CD4-positive, alpha-beta T cell (primary cell): ENCODE data around the gene GIGYF1. TPM values are rescaled to one million over a fixed set of nuclear protein-coding genes. Genes with fewer than 3 reads are reported as not detected.

Experiments used
- ATAC-seq: fragments of 200-7000 bp; cut with Tn5 transposase; one replicate; pipeline ENCODE4 v1.10.0; 2022; ENCODE audit warnings: mild to moderate bottlenecking; ENCODE audit not compliant: poor library complexity
- CTCF ChIA-PET: fragments of 350-600 bp; sonication (Branson Sonifier 250); formaldehyde crosslinking; loops from one replicate; lab custom pipeline; 2021; ENCODE audit warnings: antibody characterized with exemption, inconsistent platforms; lab: Charles Lee
- POLR2A ChIA-PET: fragments of 350-600 bp; sonication (Branson Sonifier 250); formaldehyde crosslinking; loops from one replicate; lab custom pipeline; 2021; ENCODE audit warnings: antibody characterized with exemption, inconsistent platforms; lab: Charles Lee
- DNase-seq, 14 experiments: peaks; one replicate each; pipeline ENCODE4 v3.0.0-alpha.2; 2013 to 2020; ENCODE audit warnings: mixed read lengths in 2 of 14
- H3K27ac ChIP-seq, 2 donors: one replicate each; pipeline versions ENCODE4 v1.5.1 to v1.7.0; 2013; ENCODE audit warnings: low read length in 2 of 2, low read depth in 1 of 2, mild to moderate bottlenecking in 1 of 2
- H3K27me3 ChIP-seq, 2 experiments: 1 replicate in 1 of 2; 2 replicates in 1 of 2; pipeline versions ENCODE4 v1.6.1 to v1.7.0; 2013; ENCODE audit warnings: low read length in 2 of 2, control low read depth in 1 of 2, mild to moderate bottlenecking in 1 of 2, moderate library complexity in 1 of 2; ENCODE audit not compliant: insufficient read depth in 2 of 2, control insufficient read depth in 1 of 2
- H3K36me3 ChIP-seq: one replicate; pipeline ENCODE4 v1.6.1; 2013; ENCODE audit warnings: low read length, control low read depth; ENCODE audit not compliant: insufficient read depth
- H3K4me1 ChIP-seq: one replicate; pipeline ENCODE4 v1.6.1; 2013; ENCODE audit warnings: low read length, control low read depth; ENCODE audit not compliant: insufficient read depth
- H3K4me3 ChIP-seq: one replicate; pipeline ENCODE4 v1.5.1; 2013; ENCODE audit warnings: mild to moderate bottlenecking, low read length, moderate library complexity
- H3K9me3 ChIP-seq, 2 experiments: 1 replicate in 1 of 2; 2 replicates in 1 of 2; pipeline versions ENCODE4 v1.6.1 to v1.7.0; 2013; ENCODE audit warnings: low read length in 2 of 2, mild to moderate bottlenecking in 2 of 2, control low read depth in 1 of 2, moderate library complexity in 1 of 2; ENCODE audit not compliant: control insufficient read depth in 1 of 2, insufficient read depth in 1 of 2
- H3K27ac Mint-ChIP-seq: one replicate; pipeline ENCODE4 v1.8.0; 2020; ENCODE audit warnings: mixed read lengths
- H3K27me3 Mint-ChIP-seq: one replicate; pipeline ENCODE4 v1.8.0; 2021; ENCODE audit warnings: mixed read lengths
- H3K36me3 Mint-ChIP-seq: one replicate; pipeline ENCODE4 v1.8.0; 2021; ENCODE audit warnings: low read depth, mixed read lengths
- H3K4me1 Mint-ChIP-seq: one replicate; pipeline ENCODE4 v1.8.0; 2021; ENCODE audit warnings: low read depth, mixed read lengths
- H3K4me3 Mint-ChIP-seq: one replicate; pipeline ENCODE4 v1.8.0; 2020; ENCODE audit warnings: mild to moderate bottlenecking, mixed read lengths
- H3K9me3 Mint-ChIP-seq: one replicate; pipeline ENCODE4 v1.8.0; 2020; ENCODE audit warnings: mixed read lengths
- CTCF ChIP-seq: fragments of 200-600 bp; IDR thresholded peaks from one replicate; pipeline ENCODE4 v1.8.0; 2022; ENCODE audit warnings: antibody characterized with exemption, mild to moderate bottlenecking
- intact Hi-C, 2 experiments: fragments of 100-400 bp; cut with DNase I in 1 of 2; cut with micrococcal nuclease in 1 of 2; formaldehyde crosslinking; loops; one replicate each; pipeline versions ENCODE4 v1.15.1 to v1.9.0; 2023 to 2025; cut with DNase I, micrococcal nuclease
- polyA plus RNA-seq, 2 donors: library from polyadenylated mRNA; unstranded; fragments of 120-200 nt; gene quantifications; one replicate each; pipeline ENCODE4 v1.2.1, GENCODE V29; 2013
- total RNA-seq, 174 experiments: library from RNA in 2 of 174; stranded (reverse) in 2 of 174; gene quantifications; one replicate each; pipeline ENCODE4 v1.2.3 and lab custom pipeline; 2021 to 2026

The GIGYF1 gene
- 10 to 100 TPM; 75.5 to 78.8 TPM for total RNA-seq
- 40.7 TPM for polyA plus RNA-seq (2013, experiment 1 of 2)
- polyA plus RNA-seq (2013, experiment 2 of 2): 49.2 TPM
- 88.3 to 368 (median 200) reads per million in 172 experiments for total RNA-seq (lab: John Stamatoyannopoulos, UW)

GRCh38 chr7:100694098-100694745 is at the start of gene GIGYF1:
GIGYF1 (minus strand) TSS chr7:100694250; CDS start chr7:100688238, 6,012 bp downstream.
- Histone ChIP-seq H3K4me3 (peak within 1 kb of the TSS; percentile 75), H3K27ac (peak within 1 kb of the TSS in 1 of 2 donors; percentile 34), H3K4me1 (peaks cover 51% of the 10 kb centered on the region), H3K9me3 (no peaks in the 10 kb centered on the region), H3K36me3 (peaks cover 12% of the 10 kb centered on the region), H3K27me3 (no peaks in the 10 kb centered on the region)
- H3K4me1 Mint-ChIP-seq: peaks cover 27% of the 10 kb centered on the region
- CTCF ChIA-PET: interaction anchor here (6.6 kb wide), 1 partner anchor 11 kb away, joined by 59 read pairs; the partner anchor contains the start of gene POP7
- no peaks in the 10 kb centered on the region for H3K9me3 Mint-ChIP-seq
- ATAC-seq (peak; percentile 72), DNase-seq (peak; percentile 48 to 89 (median 64))
- H3K27me3 Mint-ChIP-seq: no peaks in the 10 kb centered on the region
- no peak for TF ChIP-seq CTCF
- POLR2A ChIA-PET: interaction anchor here (0.7 to 5.8 kb wide), 10 partner anchors 11 to 266 kb away, joined by 3 to 47 read pairs (median 6); partner anchors contain the start of genes AGFG2, FBXO24, LRCH4 and MOSPD3
- H3K27ac Mint-ChIP-seq: peak within 1 kb of the TSS; percentile 85
- peaks cover 12% of the 10 kb centered on the region for H3K36me3 Mint-ChIP-seq
- H3K4me3 Mint-ChIP-seq: peak within 1 kb of the TSS; percentile 97
- intact Hi-C loops: loop anchor here (5.0 kb wide), 2 partner anchors 82 to 212 kb away; partner anchors contain the start of genes MOSPD3 (in 1 of the 2) and NYAP1 (in 1 of the 2)

- H3K4me3 Mint-ChIP-seq: no peak overlapping the region
- H3K36me3 Mint-ChIP-seq: no peaks in the 10 kb centered on the region
- TF ChIP-seq CTCF: no peak
- Histone ChIP-seq H3K9me3 (peaks cover 0 to 1% of the 10 kb centered on the region in 2 experiments), H3K27me3 (no peaks in the 10 kb centered on the region), H3K36me3 (no peaks in the 10 kb centered on the region), H3K4me3 (no peak overlapping the region), H3K27ac (no peak overlapping the region), H3K4me1 (no peaks in the 10 kb centered on the region)
- intact Hi-C loops: no loop called here
- ChIA-PET POLR2A (no interaction called here), CTCF (no interaction called here)
- no peak for DNase-seq
- H3K27me3 Mint-ChIP-seq: peaks cover 5% of the 10 kb centered on the region
- no peaks in the 10 kb centered on the region for H3K4me1 Mint-ChIP-seq
- ATAC-seq: no peak
- H3K9me3 Mint-ChIP-seq: no peaks in the 10 kb centered on the region
- H3K27ac Mint-ChIP-seq: no peak overlapping the region
Observed at GRCh38 chr7:100739934-100740333, 45.9 kb upstream of the GIGYF1 start.

GRCh38 chr7:100736671-100737070 is 42.6 kb upstream of the GIGYF1 start:
- H3K27ac ChIP-seq: no peak overlapping the region
- H3K4me3 ChIP-seq: no peak overlapping the region
- CTCF ChIA-PET: no interaction called here
- no peaks in the 10 kb centered on the region for H3K36me3 Mint-ChIP-seq
- DNase-seq (no peak), ATAC-seq (no peak)
- no peaks in the 10 kb centered on the region for H3K9me3 ChIP-seq
- H3K27me3 ChIP-seq: peaks cover 0 to 2% of the 10 kb centered on the region in 2 experiments
- no peak overlapping the region for H3K27ac Mint-ChIP-seq
- no peak overlapping the region for H3K4me3 Mint-ChIP-seq
- no peak for TF ChIP-seq CTCF
- H3K9me3 Mint-ChIP-seq: no peaks in the 10 kb centered on the region
- no peaks in the 10 kb centered on the region for H3K4me1 Mint-ChIP-seq
- no peaks in the 10 kb centered on the region for H3K27me3 Mint-ChIP-seq
- H3K4me1 ChIP-seq: no peaks in the 10 kb centered on the region
- POLR2A ChIA-PET: no interaction called here
- H3K36me3 ChIP-seq: no peaks in the 10 kb centered on the region
- intact Hi-C loops: no loop called here
